ENCODE results near the gene CNOT8.
A peak's percentile ranks its signal among the peaks of the same experiment; 100 is the strongest.

Gene CNOT8

DNA sequence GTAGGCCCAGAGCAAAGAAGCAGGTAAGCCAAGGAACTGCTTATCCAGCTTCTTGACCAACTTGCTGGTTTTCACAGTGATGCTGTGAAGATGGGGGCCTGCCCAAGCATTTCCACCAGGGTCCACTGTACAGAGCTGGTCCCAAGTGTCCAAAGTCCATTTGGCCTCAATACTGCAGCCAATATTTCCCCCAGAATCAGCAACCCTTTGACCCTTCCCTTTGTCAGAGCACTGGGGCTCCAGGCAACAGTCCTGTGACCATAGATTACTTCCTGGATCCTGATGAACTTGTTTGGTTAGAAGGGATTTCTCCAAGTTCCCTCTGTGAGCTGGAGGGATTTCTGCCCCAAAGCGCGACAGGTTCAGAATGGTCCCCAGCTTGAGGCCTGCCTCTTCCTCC is 34.4 kb upstream of the CNOT8 start:
- H3K9ac ChIP-seq, result no peak overlapping the region
- no peaks in the 10 kb centered on the region for H3K36me3 ChIP-seq (ENCODE audit: control insufficient read depth, insufficient read depth, low read length)
- H3K4me3 ChIP-seq (ENCODE audit: low read depth, low read length), result no peak overlapping the region
- no peaks in the 10 kb centered on the region for H3K4me1 ChIP-seq
- H2AFZ ChIP-seq, result no peak overlapping the region
- H3K9me3 ChIP-seq (ENCODE audit: control insufficient read depth, low read length), result no peaks in the 10 kb centered on the region
- H3K79me2 ChIP-seq, result peaks cover 4% of the 10 kb centered on the region
- H3K27ac ChIP-seq, result no peak overlapping the region
- H3K27me3 ChIP-seq (ENCODE audit: control insufficient read depth, insufficient read depth, low read length), result no peaks in the 10 kb centered on the region
- TF ChIP-seq, protein P1, sequence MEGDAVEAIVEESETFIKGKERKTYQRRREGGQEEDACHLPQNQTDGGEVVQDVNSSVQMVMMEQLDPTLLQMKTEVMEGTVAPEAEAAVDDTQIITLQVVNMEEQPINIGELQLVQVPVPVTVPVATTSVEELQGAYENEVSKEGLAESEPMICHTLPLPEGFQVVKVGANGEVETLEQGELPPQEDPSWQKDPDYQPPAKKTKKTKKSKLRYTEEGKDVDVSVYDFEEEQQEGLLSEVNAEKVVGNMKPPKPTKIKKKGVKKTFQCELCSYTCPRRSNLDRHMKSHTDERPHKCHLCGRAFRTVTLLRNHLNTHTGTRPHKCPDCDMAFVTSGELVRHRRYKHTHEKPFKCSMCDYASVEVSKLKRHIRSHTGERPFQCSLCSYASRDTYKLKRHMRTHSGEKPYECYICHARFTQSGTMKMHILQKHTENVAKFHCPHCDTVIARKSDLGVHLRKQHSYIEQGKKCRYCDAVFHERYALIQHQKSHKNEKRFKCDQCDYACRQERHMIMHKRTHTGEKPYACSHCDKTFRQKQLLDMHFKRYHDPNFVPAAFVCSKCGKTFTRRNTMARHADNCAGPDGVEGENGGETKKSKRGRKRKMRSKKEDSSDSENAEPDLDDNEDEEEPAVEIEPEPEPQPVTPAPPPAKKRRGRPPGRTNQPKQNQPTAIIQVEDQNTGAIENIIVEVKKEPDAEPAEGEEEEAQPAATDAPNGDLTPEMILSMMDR (IDR thresholded peaks at IDR 0.05), result no peak
- no peak overlapping the region for H3K4me2 ChIP-seq (ENCODE audit: low read length)

DNA sequence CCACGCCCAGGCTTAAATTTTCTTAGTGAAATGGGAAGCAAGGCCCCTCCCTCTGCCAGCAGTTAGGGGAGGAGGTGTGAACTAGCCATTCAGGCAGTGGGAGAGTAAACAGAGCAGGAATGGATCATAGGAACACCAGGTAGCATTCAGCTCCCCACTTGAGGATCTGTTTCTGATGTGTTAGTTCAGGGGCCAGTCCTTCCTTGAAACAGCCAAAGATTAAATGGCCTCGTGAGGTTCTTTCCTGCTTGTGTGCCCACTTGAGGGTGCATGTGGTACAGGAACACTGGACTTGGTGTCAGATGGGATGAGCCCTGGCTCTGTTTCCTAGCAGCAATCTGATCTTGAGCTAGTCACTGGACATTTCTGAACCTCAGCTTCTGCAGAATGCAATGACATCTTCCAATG is 29.2 kb upstream of the CNOT8 start:
- Histone ChIP-seq H2AFZ (no peak overlapping the region), H3K27me3 (ENCODE audit: control insufficient read depth, insufficient read depth, low read length) (no peaks in the 10 kb centered on the region), H3K4me1 (peaks cover 15% of the 10 kb centered on the region), H3K79me2 (peaks cover 3% of the 10 kb centered on the region), H3K9ac (no peak overlapping the region), H3K4me3 (ENCODE audit: low read depth, low read length) (no peak overlapping the region), H3K36me3 (ENCODE audit: control insufficient read depth, insufficient read depth, low read length) (no peaks in the 10 kb centered on the region), H3K4me2 (ENCODE audit: low read length) (no peak overlapping the region), H3K9me3 (ENCODE audit: control insufficient read depth, low read length) (no peaks in the 10 kb centered on the region), H3K27ac (peak overlapping the region; percentile 49)
- TF ChIP-seq, protein P1 (IDR thresholded peaks at IDR 0.05), result peak; percentile 34

DNA sequence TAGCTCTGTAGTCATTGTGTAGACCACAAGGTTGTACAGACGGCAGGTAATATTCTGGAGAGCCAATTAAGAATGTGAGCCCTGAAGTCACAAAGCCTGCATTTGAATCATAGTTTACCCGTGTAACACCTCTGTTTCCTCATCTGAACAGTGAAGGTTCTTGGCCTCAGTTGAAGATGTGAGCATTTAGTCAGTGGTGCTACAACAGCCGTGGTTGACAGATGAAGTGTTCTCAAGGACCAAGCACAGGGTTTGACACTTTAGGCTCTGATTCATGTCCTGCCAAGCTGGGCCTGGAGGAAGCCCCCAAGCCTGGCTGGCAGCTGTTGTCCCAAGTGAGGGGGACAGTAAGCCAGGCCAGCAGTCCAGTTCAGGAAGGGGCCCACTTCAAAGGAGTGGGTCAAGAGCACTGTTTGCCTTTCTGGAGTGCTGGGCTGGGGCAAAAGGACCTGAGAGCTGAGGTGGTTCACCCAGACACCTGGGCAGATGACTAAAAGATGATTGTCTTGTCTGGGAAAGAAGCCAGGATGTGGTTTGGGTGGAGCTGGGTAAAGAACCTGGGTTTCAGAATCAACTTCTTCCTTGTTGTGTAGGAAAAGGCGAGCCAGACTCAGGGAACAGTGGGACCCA is 28.7 kb upstream of the CNOT8 start:
- H3K27me3 ChIP-seq (ENCODE audit: control insufficient read depth, insufficient read depth, low read length), result no peaks in the 10 kb centered on the region
- H3K4me2 ChIP-seq (ENCODE audit: low read length), result no peak overlapping the region
- no peak overlapping the region for H3K9ac ChIP-seq
- no peaks in the 10 kb centered on the region for H3K9me3 ChIP-seq (ENCODE audit: control insufficient read depth, low read length)
- no peak overlapping the region for H2AFZ ChIP-seq
- H3K27ac ChIP-seq, result peak overlapping the region; percentile 49
- TF ChIP-seq, protein P1 (IDR thresholded peaks at IDR 0.05), result no peak
- peaks cover 19% of the 10 kb centered on the region for H3K4me1 ChIP-seq
- no peak overlapping the region for H3K4me3 ChIP-seq (ENCODE audit: low read depth, low read length)
- no peaks in the 10 kb centered on the region for H3K79me2 ChIP-seq
- H3K36me3 ChIP-seq (ENCODE audit: control insufficient read depth, insufficient read depth, low read length), result no peaks in the 10 kb centered on the region

DNA sequence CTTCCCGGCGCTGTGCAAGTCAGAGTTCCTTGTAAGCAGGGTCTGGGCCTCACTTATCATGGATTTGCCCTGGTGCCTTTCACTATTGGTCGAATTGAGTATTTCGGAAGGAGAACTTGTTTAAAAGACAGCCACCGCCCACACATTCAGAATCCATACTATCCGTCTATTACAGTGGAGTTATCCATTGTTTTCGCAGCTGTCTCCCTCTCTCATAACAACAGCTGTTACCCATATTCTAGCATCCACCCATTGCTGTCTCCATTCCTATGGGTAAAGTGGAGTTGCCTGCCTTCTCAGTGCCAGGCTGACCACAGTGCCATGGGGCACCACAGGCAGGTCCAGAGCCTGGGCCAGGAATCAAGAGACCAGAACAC is 28.2 kb upstream of the CNOT8 start:
- no peaks in the 10 kb centered on the region for H3K36me3 ChIP-seq (ENCODE audit: control insufficient read depth, insufficient read depth, low read length)
- H3K9ac ChIP-seq, result no peak overlapping the region
- peak overlapping the region; percentile 49 for H3K27ac ChIP-seq

More for the DNA sequence above, 28.2 kb upstream of the CNOT8 start:
- Histone ChIP-seq H3K79me2 (peaks cover 2% of the 10 kb centered on the region), H3K27me3 (ENCODE audit: control insufficient read depth, insufficient read depth, low read length) (no peaks in the 10 kb centered on the region), H3K4me3 (ENCODE audit: low read depth, low read length) (no peak overlapping the region), H2AFZ (no peak overlapping the region), H3K9me3 (ENCODE audit: control insufficient read depth, low read length) (no peaks in the 10 kb centered on the region), H3K4me1 (peaks cover 24% of the 10 kb centered on the region), H3K4me2 (ENCODE audit: low read length) (no peak overlapping the region)
- TF ChIP-seq, protein P1 (IDR thresholded peaks at IDR 0.05), result no peak

Measured in parathyroid adenoma (tissue), 2 donors.